IMR-90 (cell line): ENCODE results near the gene SELENOV. TPM values are rescaled to one million over a fixed set of nuclear protein-coding genes. Genes with fewer than 3 reads are reported as not detected.

Source experiments
- ATAC-seq: fragments of 200-7000 bp; cut with Tn5 transposase; 2 replicates; pipeline ENCODE4 v1.9.1; 2020; ENCODE audit warnings: low read depth, mild to moderate bottlenecking, moderate library complexity
- BruUV-seq: library from RNA; stranded (reverse); fragments of 400-500 nt; replicated peaks from 2 replicates; lab custom pipeline; 2021; lab: Mats Ljungman, UMichigan
- CTCF ChIA-PET: fragments of 300-600 bp; formaldehyde crosslinking; extraction: SDS; loops from one replicate; lab custom pipeline; 2021; ENCODE audit warnings: antibody characterized with exemption; lab: Yijun Ruan, JAX
- POLR2A ChIA-PET: fragments of 300-600 bp; sonication (Branson Sonifier 250); formaldehyde crosslinking; loops from one replicate; lab custom pipeline; 2022; ENCODE audit warnings: antibody characterized with exemption; ENCODE audit not compliant: unreplicated experiment; lab: Charles Lee
- DNase-seq: peaks from one replicate; pipeline ENCODE4 v3.0.0; 2013
- H2AFZ ChIP-seq: replicated peaks from 2 replicates; pipeline ENCODE3; 2013; ENCODE audit warnings: low read length, mild to moderate bottlenecking; ENCODE audit not compliant: poor library complexity
- H2AK5ac ChIP-seq: 2 replicates; pipeline ENCODE4 v1.6.1; 2013; ENCODE audit warnings: low read depth, low read length, inconsistent platforms
- H2AK9ac ChIP-seq: replicated peaks from 2 replicates; pipeline ENCODE3; 2013; ENCODE audit warnings: mild to moderate bottlenecking, low read depth, low read length, moderate library complexity; ENCODE audit not compliant: poor library complexity
- H2BK120ac ChIP-seq: 2 replicates; pipeline ENCODE4 v1.6.1; 2013; ENCODE audit warnings: low read depth, low read length, inconsistent platforms
- H2BK15ac ChIP-seq: 3 replicates; pipeline ENCODE4 v1.6.1; 2013; ENCODE audit warnings: low read depth, low read length, inconsistent platforms
- H2BK20ac ChIP-seq: 2 replicates; pipeline ENCODE4 v1.6.1; 2013; ENCODE audit warnings: low read depth, mild to moderate bottlenecking, inconsistent platforms, low read length, moderate library complexity
- H2BK5ac ChIP-seq: 2 replicates; pipeline ENCODE4 v1.6.1; 2013; ENCODE audit warnings: mild to moderate bottlenecking, low read depth, low read length, inconsistent platforms; ENCODE audit not compliant: poor library complexity, severe bottlenecking
- H3K14ac ChIP-seq: replicated peaks from 2 replicates; pipeline ENCODE4 v1.6.1; 2013; ENCODE audit warnings: low read depth, low read length, inconsistent platforms
- H3K18ac ChIP-seq: 2 replicates; pipeline ENCODE4 v1.6.1; 2013; ENCODE audit warnings: low read depth, low read length, control low read depth
- H3K23ac ChIP-seq: 2 replicates; pipeline ENCODE4 v1.6.1; 2013; ENCODE audit warnings: low read depth, low read length, inconsistent platforms
- H3K27ac ChIP-seq: 2 replicates; pipeline ENCODE4 v1.5.1; 2013; ENCODE audit warnings: mild to moderate bottlenecking, control low read depth, low read length; ENCODE audit not compliant: insufficient read depth
- H3K27me3 ChIP-seq: 2 replicates; pipeline ENCODE4 v1.6.1; 2013; ENCODE audit warnings: low read length; ENCODE audit not compliant: control insufficient read depth, insufficient read depth
- H3K36me3 ChIP-seq: 2 replicates; pipeline ENCODE4 v1.6.1; 2013; ENCODE audit warnings: low read length, mixed read lengths; ENCODE audit not compliant: control insufficient read depth, insufficient read depth
- H3K4ac ChIP-seq: 2 replicates; pipeline ENCODE4 v1.6.1; 2013; ENCODE audit warnings: low read depth, low read length, inconsistent platforms
- H3K4me1 ChIP-seq: 2 replicates; pipeline ENCODE4 v1.6.1; 2013; ENCODE audit warnings: low read length, mixed read lengths; ENCODE audit not compliant: control insufficient read depth, insufficient read depth
- H3K4me2 ChIP-seq: 2 replicates; pipeline ENCODE4 v1.6.1; 2013; ENCODE audit warnings: low read depth, mild to moderate bottlenecking, control low read depth, low read length, moderate library complexity
- H3K4me3 ChIP-seq: 2 replicates; pipeline ENCODE4 v1.5.1; 2013; ENCODE audit warnings: low read depth, mild to moderate bottlenecking, control low read depth, low read length, moderate library complexity; ENCODE audit not compliant: insufficient read depth
- H3K56ac ChIP-seq: 2 replicates; pipeline ENCODE4 v1.6.1; 2013; ENCODE audit warnings: low read length, inconsistent platforms; ENCODE audit not compliant: insufficient read depth; ENCODE audit errors: extremely low read depth
- H3K79me1 ChIP-seq, 2 experiments: 2 replicates each; pipeline ENCODE4 v1.6.1; 2013; ENCODE audit warnings: low read length in 2 of 2, inconsistent platforms in 1 of 2, low read depth in 1 of 2
- H3K9ac ChIP-seq: 2 replicates; pipeline ENCODE4 v1.6.1; 2013; ENCODE audit warnings: low read depth, low read length, control low read depth
- H3K9me1 ChIP-seq: 2 replicates; pipeline ENCODE4 v1.6.1; 2013; ENCODE audit warnings: low read length, inconsistent platforms; ENCODE audit not compliant: insufficient read depth
- H3K9me3 ChIP-seq: 2 replicates; pipeline ENCODE4 v1.6.1; 2013; ENCODE audit warnings: low read length; ENCODE audit not compliant: control insufficient read depth, insufficient read depth
- H4K20me1 ChIP-seq: 2 replicates; pipeline ENCODE4 v1.6.1; 2013; ENCODE audit warnings: low read length, inconsistent platforms; ENCODE audit not compliant: insufficient read depth
- H4K5ac ChIP-seq: 2 replicates; pipeline ENCODE4 v1.6.1; 2013; ENCODE audit warnings: mild to moderate bottlenecking, low read depth, low read length, control low read depth
- H4K8ac ChIP-seq, 2 experiments: 2 replicates each; pipeline ENCODE4 v1.6.1; 2013; ENCODE audit warnings: low read depth in 2 of 2, low read length in 2 of 2, control low read depth in 1 of 2, inconsistent platforms in 1 of 2
- H4K91ac ChIP-seq: 2 replicates; pipeline ENCODE4 v1.6.1; 2013; ENCODE audit warnings: low read depth, low read length, inconsistent platforms; ENCODE audit not compliant: insufficient read depth
- BHLHE40 ChIP-seq: fragments of 150-350 bp; IDR thresholded peaks from 2 replicates; pipeline ENCODE4 v1.6.1; 2016; ENCODE audit warnings: mild to moderate bottlenecking, low read depth, low read length
- RFX5 ChIP-seq: IDR thresholded peaks from 2 replicates; pipeline ENCODE4 v1.8.0; 2012; ENCODE audit warnings: low read depth, mild to moderate bottlenecking, low read length, moderate library complexity
- USF2 ChIP-seq: fragments of 150-350 bp; IDR thresholded peaks from 2 replicates; pipeline ENCODE4 v1.6.1; 2017; ENCODE audit warnings: mild to moderate bottlenecking, antibody characterized with exemption, low read length, low read depth
- WGBS, 2 experiments: methylation state at CpG; one replicate each; pipeline versions ENCODE4 v1.1.5 to v1.1.7; 2013; ENCODE audit warnings: missing lambda C conversion rate in 2 of 2; ENCODE audit not compliant: insufficient read length in 1 of 2; ENCODE audit errors: extremely low coverage in 2 of 2; 5-methylcytosine and 5-hydroxymethylcytosine counted together
- dilution Hi-C: fragments of 300-500 bp; cut with HindIII; formaldehyde crosslinking; loops from one replicate; pipeline ENCODE4 v1.14.3; 2018; ENCODE audit warnings: low sequenced_read_pairs; ENCODE audit not compliant: unreplicated experiment
- in situ Hi-C: fragments of 300-500 bp; cut with MboI; formaldehyde crosslinking; loops from 3 replicates; pipeline ENCODE4 v1.14.3; 2019; ENCODE audit warnings: low sequenced_read_pairs, inconsistent platforms, mixed read lengths
- intact Hi-C: fragments of 100-400 bp; cut with micrococcal nuclease; formaldehyde crosslinking; loops from 2 replicates; pipeline ENCODE4 v1.10.0; 2022
- polyA plus RNA-seq, 3 experiments: library from polyadenylated mRNA; depleted of rRNA; stranded (reverse); fragments of >200 nt; gene quantifications; 2 replicates each; pipeline ENCODE4 v1.2.3, GENCODE V29; 2012; ENCODE audit warnings: low replicate concordance in 1 of 3
- total RNA-seq: library from RNA; depleted of rRNA; stranded (reverse); fragments of >200 nt; gene quantifications from 2 replicates; pipeline ENCODE4 v1.2.3, GENCODE V29; 2012

The SELENOV gene
- total and polyA plus RNA-seq, 2 of the 4 experiments (the other 2 are of a cell fraction), result not detected

DNA sequence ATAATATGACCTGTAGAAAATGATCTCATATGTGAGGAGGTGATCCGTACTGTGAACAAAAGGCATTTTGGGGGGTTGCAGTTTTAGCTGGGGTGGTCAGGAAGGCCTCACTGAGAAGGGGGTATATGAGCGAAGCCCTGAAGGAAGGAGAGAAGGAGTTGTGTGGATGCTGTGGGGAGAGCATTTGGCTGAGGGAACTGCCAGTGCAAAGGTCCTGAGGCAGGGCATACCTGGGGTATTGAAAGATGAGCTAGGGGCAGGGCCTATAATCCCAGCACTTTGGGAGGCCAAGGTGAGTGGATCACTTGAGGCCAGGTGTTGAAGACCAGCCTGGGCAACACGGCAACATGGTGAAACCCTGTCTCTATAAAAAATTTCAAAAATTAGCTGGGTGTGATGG lies 2.5 kb downstream of the SELENOV start:
- no peak overlapping the region for H4K8ac ChIP-seq
- H4K5ac ChIP-seq, result no peak overlapping the region
- ChIA-PET CTCF (interaction anchor here (0.9 kb wide), 1 partner anchor 15 kb away, joined by 4 read pairs; no protein-coding TSS in a partner anchor), POLR2A (no interaction called here)
- no peak overlapping the region for H2AK9ac ChIP-seq
- intact Hi-C loops, result no loop called here
- H4K91ac ChIP-seq, result no peak overlapping the region
- WGBS, 2 experiments, result 100% methylated on average over 1 of the region's 3 CpGs; no CpG with 5 or more reads in 1 of the 2 experiments
- H2BK20ac ChIP-seq, result no peak overlapping the region
- H2BK5ac ChIP-seq, result no peak overlapping the region
- H3K9me3 ChIP-seq, result peaks cover 13% of the 10 kb centered on the region
- H3K79me1 ChIP-seq, result no peaks in the 10 kb centered on the region
- no peak overlapping the region for H3K23ac ChIP-seq
- no peak overlapping the region for H3K56ac ChIP-seq
- H3K18ac ChIP-seq, result no peak overlapping the region
- no peak overlapping the region for H3K4me3 ChIP-seq
- H3K27ac ChIP-seq, result no peak overlapping the region
- no peak overlapping the region for H2BK15ac ChIP-seq
- in situ Hi-C loops, result no loop called here
- peaks cover 56% of the 10 kb centered on the region for H3K27me3 ChIP-seq
- BruUV-seq, result no TSS peak
- peaks cover 6% of the 10 kb centered on the region; the same call in 1 of the 2 replicates for H3K4me1 ChIP-seq
- H2AFZ ChIP-seq, result no peak overlapping the region
- no peak overlapping the region for H3K4ac ChIP-seq
- DNase-seq (no peak), ATAC-seq (no peak)
- H3K9me1 ChIP-seq, result no peaks in the 10 kb centered on the region
- H3K9ac ChIP-seq, result no peak overlapping the region
- H3K4me2 ChIP-seq, result no peak overlapping the region
- no peak overlapping the region for H2BK120ac ChIP-seq
- no peak overlapping the region for H3K14ac ChIP-seq
- no peak for TF ChIP-seq USF2
- TF ChIP-seq RFX5, result no peak
- no peak for TF ChIP-seq BHLHE40
- dilution Hi-C loops, result no loop called here
- H3K36me3 ChIP-seq, result no peaks in the 10 kb centered on the region
- H2AK5ac ChIP-seq, result no peak overlapping the region
- H4K20me1 ChIP-seq, result no peaks in the 10 kb centered on the region
